ENCODE data around the gene TSPEAR.

The TSPEAR gene

GRCh38 chr21:44495611-44496563, 215.5 kb downstream of the TSPEAR start:
- peaks cover 11 to 18% of the 10 kb centered on the region in 2 donors for H3K4me1 ChIP-seq (ENCODE audit: control insufficient read depth in 1 of 2, insufficient read depth in 2 of 2, low read length in 2 of 2)
- H3K4me3 ChIP-seq (ENCODE audit: low read depth in 1 of 2, low read length in 2 of 2): no peak overlapping the region
- no peaks in the 10 kb centered on the region for H3K27me3 ChIP-seq (ENCODE audit: control insufficient read depth in 1 of 2, insufficient read depth in 2 of 2, low read length in 2 of 2)
- H3K9me3 ChIP-seq (ENCODE audit: control insufficient read depth in 1 of 2, low read length in 2 of 2): peaks cover 16 to 20% of the 10 kb centered on the region in 2 donors
- H3K27ac ChIP-seq (ENCODE audit: low read depth, low read length): no peak overlapping the region
- no peaks in the 10 kb centered on the region for H3K36me3 ChIP-seq (ENCODE audit: control insufficient read depth in 1 of 2, insufficient read depth in 2 of 2, low read length in 2 of 2)
- no peak overlapping the region for H3K9ac ChIP-seq (ENCODE audit: low read depth in 1 of 2, low read length in 2 of 2)

- Histone ChIP-seq H3K9me3 (ENCODE audit: control insufficient read depth in 1 of 2, low read length in 2 of 2) (peaks cover 16 to 20% of the 10 kb centered on the region in 2 donors), H3K36me3 (ENCODE audit: control insufficient read depth in 1 of 2, insufficient read depth in 2 of 2, low read length in 2 of 2) (no peaks in the 10 kb centered on the region), H3K4me1 (ENCODE audit: control insufficient read depth in 1 of 2, insufficient read depth in 2 of 2, low read length in 2 of 2) (peaks cover 11 to 18% of the 10 kb centered on the region in 2 donors), H3K27me3 (ENCODE audit: control insufficient read depth in 1 of 2, insufficient read depth in 2 of 2, low read length in 2 of 2) (no peaks in the 10 kb centered on the region), H3K4me3 (ENCODE audit: low read depth in 1 of 2, low read length in 2 of 2) (no peak overlapping the region), H3K9ac (ENCODE audit: low read depth in 1 of 2, low read length in 2 of 2) (no peak overlapping the region), H3K27ac (ENCODE audit: low read depth, low read length) (no peak overlapping the region)
Observed at GRCh38 chr21:44494956-44495355, 216.4 kb downstream of the TSPEAR start.

- H3K9me3 ChIP-seq (ENCODE audit: control insufficient read depth in 1 of 2, low read length in 2 of 2): peaks cover 16 to 20% of the 10 kb centered on the region in 2 donors
- H3K9ac ChIP-seq (ENCODE audit: low read depth in 1 of 2, low read length in 2 of 2): no peak overlapping the region
- no peak overlapping the region for H3K4me3 ChIP-seq (ENCODE audit: low read depth in 1 of 2, low read length in 2 of 2)
- H3K36me3 ChIP-seq (ENCODE audit: control insufficient read depth in 1 of 2, insufficient read depth in 2 of 2, low read length in 2 of 2): no peaks in the 10 kb centered on the region
- H3K27me3 ChIP-seq (ENCODE audit: control insufficient read depth in 1 of 2, insufficient read depth in 2 of 2, low read length in 2 of 2): no peaks in the 10 kb centered on the region
- no peak overlapping the region for H3K27ac ChIP-seq (ENCODE audit: low read depth, low read length)
- peaks cover 11 to 16% of the 10 kb centered on the region in 2 donors for H3K4me1 ChIP-seq (ENCODE audit: control insufficient read depth in 1 of 2, insufficient read depth in 2 of 2, low read length in 2 of 2)
Observed at GRCh38 chr21:44494418-44494817, 217.0 kb downstream of the TSPEAR start.

GRCh38 chr21:44492567-44493385, 218.6 kb downstream of the TSPEAR start:
- H3K36me3 ChIP-seq (ENCODE audit: control insufficient read depth in 1 of 2, insufficient read depth in 2 of 2, low read length in 2 of 2): no peaks in the 10 kb centered on the region
- no peak overlapping the region for H3K4me3 ChIP-seq (ENCODE audit: low read depth in 1 of 2, low read length in 2 of 2)
- H3K27ac ChIP-seq (ENCODE audit: low read depth, low read length): no peak overlapping the region
- H3K9ac ChIP-seq (ENCODE audit: low read depth in 1 of 2, low read length in 2 of 2): no peak overlapping the region
- H3K27me3 ChIP-seq (ENCODE audit: control insufficient read depth in 1 of 2, insufficient read depth in 2 of 2, low read length in 2 of 2): no peaks in the 10 kb centered on the region
- H3K4me1 ChIP-seq (ENCODE audit: control insufficient read depth in 1 of 2, insufficient read depth in 2 of 2, low read length in 2 of 2): no peaks in the 10 kb centered on the region
- peaks cover 16 to 20% of the 10 kb centered on the region in 2 donors for H3K9me3 ChIP-seq (ENCODE audit: control insufficient read depth in 1 of 2, low read length in 2 of 2)

GRCh38 chr21:44490816-44491215, 220.6 kb downstream of the TSPEAR start:
- no peak overlapping the region for H3K27ac ChIP-seq (ENCODE audit: low read depth, low read length)
- H3K4me3 ChIP-seq (ENCODE audit: low read depth in 1 of 2, low read length in 2 of 2): no peak overlapping the region
- H3K9ac ChIP-seq (ENCODE audit: low read depth in 1 of 2, low read length in 2 of 2): no peak overlapping the region
- no peaks in the 10 kb centered on the region for H3K27me3 ChIP-seq (ENCODE audit: control insufficient read depth in 1 of 2, insufficient read depth in 2 of 2, low read length in 2 of 2)
- peaks cover 16 to 20% of the 10 kb centered on the region in 2 donors for H3K9me3 ChIP-seq (ENCODE audit: control insufficient read depth in 1 of 2, low read length in 2 of 2)
- H3K4me1 ChIP-seq (ENCODE audit: control insufficient read depth in 1 of 2, insufficient read depth in 2 of 2, low read length in 2 of 2): no peaks in the 10 kb centered on the region
- no peaks in the 10 kb centered on the region for H3K36me3 ChIP-seq (ENCODE audit: control insufficient read depth in 1 of 2, insufficient read depth in 2 of 2, low read length in 2 of 2)

GRCh38 chr21:44490405-44490804, 221.0 kb downstream of the TSPEAR start:
- Histone ChIP-seq H3K9ac (ENCODE audit: low read depth in 1 of 2, low read length in 2 of 2) (no peak overlapping the region), H3K4me1 (ENCODE audit: control insufficient read depth in 1 of 2, insufficient read depth in 2 of 2, low read length in 2 of 2) (no peaks in the 10 kb centered on the region), H3K27me3 (ENCODE audit: control insufficient read depth in 1 of 2, insufficient read depth in 2 of 2, low read length in 2 of 2) (no peaks in the 10 kb centered on the region), H3K9me3 (ENCODE audit: control insufficient read depth in 1 of 2, low read length in 2 of 2) (peaks cover 16 to 20% of the 10 kb centered on the region in 2 donors), H3K36me3 (ENCODE audit: control insufficient read depth in 1 of 2, insufficient read depth in 2 of 2, low read length in 2 of 2) (no peaks in the 10 kb centered on the region), H3K4me3 (ENCODE audit: low read depth in 1 of 2, low read length in 2 of 2) (no peak overlapping the region), H3K27ac (ENCODE audit: low read depth, low read length) (no peak overlapping the region)

- no peaks in the 10 kb centered on the region for H3K27me3 ChIP-seq (ENCODE audit: control insufficient read depth in 1 of 2, insufficient read depth in 2 of 2, low read length in 2 of 2)
- no peak overlapping the region for H3K4me3 ChIP-seq (ENCODE audit: low read depth in 1 of 2, low read length in 2 of 2)
- H3K9me3 ChIP-seq (ENCODE audit: control insufficient read depth in 1 of 2, low read length in 2 of 2): peaks cover 16 to 20% of the 10 kb centered on the region in 2 donors
- no peaks in the 10 kb centered on the region for H3K4me1 ChIP-seq (ENCODE audit: control insufficient read depth in 1 of 2, insufficient read depth in 2 of 2, low read length in 2 of 2)
- H3K27ac ChIP-seq (ENCODE audit: low read depth, low read length): no peak overlapping the region
- H3K9ac ChIP-seq (ENCODE audit: low read depth in 1 of 2, low read length in 2 of 2): no peak overlapping the region
- no peaks in the 10 kb centered on the region for H3K36me3 ChIP-seq (ENCODE audit: control insufficient read depth in 1 of 2, insufficient read depth in 2 of 2, low read length in 2 of 2)
Observed at GRCh38 chr21:44489962-44490361, 221.4 kb downstream of the TSPEAR start.

- Histone ChIP-seq H3K36me3 (ENCODE audit: control insufficient read depth in 1 of 2, insufficient read depth in 2 of 2, low read length in 2 of 2) (no peaks in the 10 kb centered on the region), H3K4me1 (ENCODE audit: control insufficient read depth in 1 of 2, insufficient read depth in 2 of 2, low read length in 2 of 2) (no peaks in the 10 kb centered on the region), H3K4me3 (ENCODE audit: low read depth in 1 of 2, low read length in 2 of 2) (no peak overlapping the region), H3K9me3 (ENCODE audit: control insufficient read depth in 1 of 2, low read length in 2 of 2) (peaks cover 8 to 10% of the 10 kb centered on the region in 2 donors), H3K27me3 (ENCODE audit: control insufficient read depth in 1 of 2, insufficient read depth in 2 of 2, low read length in 2 of 2) (peaks cover 2 to 6% of the 10 kb centered on the region in 2 donors), H3K9ac (ENCODE audit: low read depth in 1 of 2, low read length in 2 of 2) (no peak overlapping the region), H3K27ac (ENCODE audit: low read depth, low read length) (no peak overlapping the region)
Observed at GRCh38 chr21:44487831-44488230, 223.5 kb downstream of the TSPEAR start.

- no peak overlapping the region for H3K9ac ChIP-seq (ENCODE audit: low read depth in 1 of 2, low read length in 2 of 2)
- H3K9me3 ChIP-seq (ENCODE audit: control insufficient read depth in 1 of 2, low read length in 2 of 2): no peaks in the 10 kb centered on the region
- no peaks in the 10 kb centered on the region for H3K36me3 ChIP-seq (ENCODE audit: control insufficient read depth in 1 of 2, insufficient read depth in 2 of 2, low read length in 2 of 2)
- peaks cover 0 to 4% of the 10 kb centered on the region in 2 donors for H3K4me1 ChIP-seq (ENCODE audit: control insufficient read depth in 1 of 2, insufficient read depth in 2 of 2, low read length in 2 of 2)
- H3K27ac ChIP-seq (ENCODE audit: low read depth, low read length): no peak overlapping the region
- peaks cover 2 to 7% of the 10 kb centered on the region in 2 donors for H3K27me3 ChIP-seq (ENCODE audit: control insufficient read depth in 1 of 2, insufficient read depth in 2 of 2, low read length in 2 of 2)
- H3K4me3 ChIP-seq (ENCODE audit: low read depth in 1 of 2, low read length in 2 of 2): no peak overlapping the region
Observed at GRCh38 chr21:44486302-44486701, 225.1 kb downstream of the TSPEAR start.

GRCh38 chr21:44485796-44486195, 225.6 kb downstream of the TSPEAR start:
- H3K27ac ChIP-seq (ENCODE audit: low read depth, low read length): no peak overlapping the region

More at GRCh38 chr21:44485796-44486195, 225.6 kb downstream of the TSPEAR start:
- Histone ChIP-seq H3K4me1 (ENCODE audit: control insufficient read depth in 1 of 2, insufficient read depth in 2 of 2, low read length in 2 of 2) (peaks cover 0 to 4% of the 10 kb centered on the region in 2 donors), H3K4me3 (ENCODE audit: low read depth in 1 of 2, low read length in 2 of 2) (no peak overlapping the region), H3K9ac (ENCODE audit: low read depth in 1 of 2, low read length in 2 of 2) (no peak overlapping the region), H3K9me3 (ENCODE audit: control insufficient read depth in 1 of 2, low read length in 2 of 2) (no peaks in the 10 kb centered on the region), H3K36me3 (ENCODE audit: control insufficient read depth in 1 of 2, insufficient read depth in 2 of 2, low read length in 2 of 2) (no peaks in the 10 kb centered on the region), H3K27me3 (ENCODE audit: control insufficient read depth in 1 of 2, insufficient read depth in 2 of 2, low read length in 2 of 2) (peaks cover 2 to 7% of the 10 kb centered on the region in 2 donors)
